HUES6 (cell line): ENCODE results near the gene MLKL.

Experiments used
- H3K27ac ChIP-seq: 2 replicates; pipeline ENCODE4 v1.7.0; 2013; ENCODE audit warnings: low read depth, mild to moderate bottlenecking, low read length, inconsistent platforms
- H3K27me3 ChIP-seq: 2 replicates; pipeline ENCODE4 v1.6.1; 2013; ENCODE audit warnings: low read length; ENCODE audit not compliant: control insufficient read depth, insufficient read depth
- H3K36me3 ChIP-seq: 2 replicates; pipeline ENCODE4 v1.6.1; 2013; ENCODE audit warnings: low read length; ENCODE audit not compliant: control insufficient read depth, insufficient read depth
- H3K4me1 ChIP-seq: 2 replicates; pipeline ENCODE4 v1.6.1; 2013; ENCODE audit warnings: low read length; ENCODE audit not compliant: control insufficient read depth, insufficient read depth
- H3K4me3 ChIP-seq: 2 replicates; pipeline ENCODE4 v1.5.1; 2013; ENCODE audit warnings: low read depth, low read length
- H3K9ac ChIP-seq: one replicate; pipeline ENCODE4 v1.6.1; 2013; ENCODE audit warnings: mild to moderate bottlenecking, low read length
- H3K9me3 ChIP-seq: 2 replicates; pipeline ENCODE4 v1.6.1; 2013; ENCODE audit warnings: low read depth, low read length; ENCODE audit not compliant: control insufficient read depth, insufficient read depth

Gene MLKL

GRCh38 chr16:74622005-74622404 lies 78.7 kb downstream of the MLKL start:
- Histone ChIP-seq H3K4me1 (peaks cover 6% of the 10 kb centered on the region; the same call in 1 of the 2 replicates), H3K27me3 (no peaks in the 10 kb centered on the region), H3K9ac (no peak overlapping the region), H3K36me3 (peaks cover 62% of the 10 kb centered on the region), H3K4me3 (no peak overlapping the region), H3K9me3 (no peaks in the 10 kb centered on the region), H3K27ac (no peak overlapping the region)
